HCT116 (cell line): ENCODE results near the gene CASTOR1. TPM values are rescaled to one million over a fixed set of nuclear protein-coding genes. Genes with fewer than 3 reads are reported as not detected.

Source experiments
- ATAC-seq: fragments of 200-7000 bp; cut with Tn5 transposase; 2 replicates; pipeline ENCODE4 v1.9.1; 2020; ENCODE audit warnings: mild to moderate bottlenecking, moderate library complexity
- BruUV-seq: library from RNA; stranded (reverse); fragments of 400-500 nt; replicated peaks from 2 replicates; lab custom pipeline; 2021; lab: Mats Ljungman, UMichigan
- CTCF ChIA-PET: fragments of 300-600 bp; sonication (Branson Sonifier 250); formaldehyde crosslinking; loops from one replicate; lab custom pipeline; 2021; ENCODE audit warnings: antibody characterized with exemption; lab: Charles Lee
- POLR2A ChIA-PET: fragments of 300-600, 350-600 bp; sonication (Branson Sonifier 250); formaldehyde crosslinking; loops from one replicate; lab custom pipeline; 2021; ENCODE audit warnings: antibody characterized with exemption; lab: Charles Lee
- RAD21 ChIA-PET, 2 experiments: fragments of 300-600 bp; sonication (Branson Sonifier 250); formaldehyde crosslinking; loops; one replicate each; lab custom pipeline; 2023; ENCODE audit warnings: low total read pairs in 2 of 2; ENCODE audit not compliant: uncharacterized antibody in 2 of 2, unreplicated experiment in 2 of 2, low non-redundant PET in 1 of 2; lab: Charles Lee
- DNase-seq: peaks from one replicate; pipeline ENCODE4 v3.0.0-alpha.2; 2010; ENCODE audit warnings: low read depth, low spot score
- H2AFZ ChIP-seq: fragments of 200-600 bp; shearing (Covaris generic), sonication (generic); 2 replicates; pipeline ENCODE4 v1.6.1; 2017; ENCODE audit warnings: low read depth, mixed run types, mixed read lengths, antibody characterized with exemption, low read length; ENCODE audit not compliant: poor library complexity, severe bottlenecking
- H3K27ac ChIP-seq: 2 replicates; pipeline ENCODE4 v1.5.1; 2012; ENCODE audit warnings: low read depth, low read length
- H3K27me3 ChIP-seq: fragments of 200-600 bp; sonication (generic); 2 replicates; pipeline ENCODE4 v1.6.1; 2016; ENCODE audit warnings: mixed run types, low read length, mixed read lengths; ENCODE audit not compliant: insufficient read depth
- H3K36me3 ChIP-seq, 2 experiments: fragments of 200-500 bp in 1 of 2; fragments of 200-600 bp in 1 of 2; sonication (Bioruptor generic) in 1 of 2; sonication (generic) in 1 of 2; 2 replicates each; pipeline versions ENCODE4 v1.5.1 to v1.6.1; 2014 to 2016; ENCODE audit warnings: low read length in 2 of 2, inconsistent platforms in 1 of 2, mixed read lengths in 1 of 2, mixed run types in 1 of 2; ENCODE audit not compliant: insufficient read depth in 2 of 2, control insufficient read depth in 1 of 2
- H3K4me1 ChIP-seq, 2 experiments: fragments of 200-600 bp in 1 of 2; sonication (generic) in 1 of 2; 2 replicates each; pipeline versions ENCODE4 v1.5.1 to v1.6.1; 2012 to 2017; ENCODE audit warnings: low read length in 2 of 2, inconsistent platforms in 1 of 2, mild to moderate bottlenecking in 1 of 2, mixed read lengths in 1 of 2, mixed run types in 1 of 2, moderate library complexity in 1 of 2; ENCODE audit not compliant: insufficient read depth in 2 of 2, control insufficient read depth in 1 of 2
- H3K4me2 ChIP-seq: fragments of 200-600 bp; sonication (generic); 2 replicates; pipeline ENCODE4 v1.6.1; 2017; ENCODE audit warnings: mixed run types, low read length, mixed read lengths
- H3K4me3 ChIP-seq, 2 experiments: fragments of 200-600 bp in 1 of 2; sonication (generic) in 1 of 2; replicated peaks in 1 of 2; 2 replicates each; pipeline ENCODE4 v1.5.1; 2011 to 2016; ENCODE audit warnings: low read length in 2 of 2, control low read depth in 1 of 2, low read depth in 1 of 2, mild to moderate bottlenecking in 1 of 2, mixed read lengths in 1 of 2, mixed run types in 1 of 2
- H3K79me2 ChIP-seq: fragments of 200-600 bp; sonication (generic); 2 replicates; pipeline ENCODE4 v1.6.1; 2017; ENCODE audit warnings: mild to moderate bottlenecking, mixed run types, low read length, moderate library complexity, mixed read lengths; ENCODE audit not compliant: insufficient read depth
- H3K9ac ChIP-seq: fragments of 200-600 bp; sonication (generic); 2 replicates; pipeline ENCODE4 v1.6.1; 2016; ENCODE audit warnings: low read length, mixed read lengths
- H3K9me2 ChIP-seq: fragments of 200-600 bp; sonication (generic), shearing (Covaris generic); 2 replicates; pipeline ENCODE4 v1.6.1; 2017; ENCODE audit warnings: mixed run types, mild to moderate bottlenecking, moderate library complexity; ENCODE audit not compliant: insufficient read depth
- H3K9me3 ChIP-seq, 2 experiments: fragments of 200-500 bp in 1 of 2; fragments of 200-600 bp in 1 of 2; sonication (Bioruptor generic) in 1 of 2; sonication (generic) in 1 of 2; 2 replicates each; pipeline ENCODE4 v1.6.1; 2014 to 2017; ENCODE audit warnings: low read length in 2 of 2, mixed read lengths in 2 of 2, inconsistent platforms in 1 of 2, low read depth in 1 of 2, mild to moderate bottlenecking in 1 of 2, mixed run types in 1 of 2, moderate library complexity in 1 of 2; ENCODE audit not compliant: control insufficient read depth in 1 of 2, insufficient read depth in 1 of 2
- H4K20me1 ChIP-seq: fragments of 200-600 bp; sonication (generic), shearing (Covaris generic); 2 replicates; pipeline ENCODE4 v1.6.1; 2017; ENCODE audit warnings: mixed run types, mild to moderate bottlenecking, moderate library complexity; ENCODE audit not compliant: insufficient read depth
- CEBPB ChIP-seq: IDR thresholded peaks from 2 replicates; pipeline ENCODE4 v1.6.1; 2012; ENCODE audit warnings: low read depth
- EZH2 ChIP-seq: fragments of 200-600 bp; sonication (generic); IDR thresholded peaks from 2 replicates; pipeline ENCODE4 v1.6.1; 2017; ENCODE audit warnings: antibody characterized with exemption, mixed run types
- EZH2phosphoT487 ChIP-seq: fragments of 200-600 bp; IDR thresholded peaks from 2 replicates; pipeline ENCODE4 v1.6.1; 2018; ENCODE audit warnings: antibody characterized with exemption, borderline replicate concordance
- FOSL1 ChIP-seq: IDR thresholded peaks from 2 replicates; pipeline ENCODE4 v1.6.1; 2012; ENCODE audit warnings: low read depth
- MAX ChIP-seq: IDR thresholded peaks from 2 replicates; pipeline ENCODE4 v1.6.1; 2012
- POLR2A ChIP-seq: IDR thresholded peaks from 2 replicates; pipeline ENCODE4 v1.7.0; 2011; ENCODE audit warnings: borderline replicate concordance; ENCODE audit not compliant: insufficient read depth, insufficient read length; ENCODE audit errors: extremely low read depth
- POLR2AphosphoS5 ChIP-seq: IDR thresholded peaks from 2 replicates; pipeline ENCODE4 v1.6.1; 2011; ENCODE audit warnings: mild to moderate bottlenecking, low read depth, low read length, moderate library complexity
- ZNF274 ChIP-seq: fragments of 200-500 bp; sonication (Bioruptor generic); IDR thresholded peaks from 2 replicates; pipeline ENCODE4 v1.6.1; 2014; ENCODE audit warnings: mild to moderate bottlenecking, low read depth, low read length, inconsistent platforms
- intact Hi-C: fragments of 100-400 bp; cut with micrococcal nuclease; formaldehyde crosslinking; loops from 2 replicates; pipeline ENCODE4 v1.10.0; 2022
- total RNA-seq: library from RNA; stranded (reverse); gene quantifications from one replicate; pipeline ENCODE4 v1.2.1, GENCODE V29; 2021; ENCODE audit not compliant: unreplicated experiment

Gene CASTOR1
- total RNA-seq, 1 experiment from 2014 or later = 6.5 TPM

- ATAC-seq (peak; percentile 5), DNase-seq (no peak)
- ChIA-PET POLR2A (interaction anchor here (0.6 to 0.7 kb wide), 3 partner anchors 42 to 493 kb away, joined by 3 to 9 read pairs (median 5); no protein-coding TSS in a partner anchor), CTCF (no interaction called here)
- Histone ChIP-seq H3K9ac (peak within 1 kb of the TSS; percentile 84), H3K9me2 (no peaks in the 10 kb centered on the region), H3K4me2 (peak within 1 kb of the TSS; percentile 96), H4K20me1 (no peaks in the 10 kb centered on the region)
- BruUV-seq = no TSS peak
- TF ChIP-seq POLR2A (no peak), ZNF274 (no peak), CEBPB (no peak), EZH2 (no peak), MAX (no peak), POLR2AphosphoS5 (peak; percentile 51; the same call in 1 of the 2 replicates), EZH2phosphoT487 (no peak), FOSL1 (no peak)
- TF ChIP-seq, all 23 proteins: peak for 1
- RAD21 ChIA-PET = no interaction called here
- H3K79me2 ChIP-seq = peaks cover 79% of the 10 kb centered on the region
- no peaks in the 10 kb centered on the region for H3K9me3 ChIP-seq
- no peak within 1 kb of the TSS for H2AFZ ChIP-seq
- peaks cover 45 to 100% of the 10 kb centered on the region in 2 experiments for H3K4me1 ChIP-seq
- peak within 1 kb of the TSS; percentile 85 for H3K27ac ChIP-seq
- intact Hi-C loops = no loop called here
- H3K27me3 ChIP-seq = no peaks in the 10 kb centered on the region
- peak within 1 kb of the TSS; percentile 30 to 36 for H3K4me3 ChIP-seq
- H3K36me3 ChIP-seq = peaks cover 4 to 32% of the 10 kb centered on the region in 2 experiments; a peak in 3 of 4 replicates
Measured at GRCh38 chr22:30245985-30246813, 43.1 kb downstream of the CASTOR1 start, which contains the start of gene LIF. LIF (minus strand) TSS chr22:30246759; CDS start chr22:30246695, 64 bp downstream.
